Calu3 (cell line): Measurements from ENCODE around the gene ABCB9. TPM values are rescaled to one million over a fixed set of nuclear protein-coding genes. Genes with fewer than 3 reads are reported as not detected.

ENCODE experiments used
- BruUV-seq: library from RNA; stranded (reverse); fragments of 400-500 nt; replicated peaks from 2 replicates; lab custom pipeline; 2021; lab: Mats Ljungman, UMichigan
- CTCF ChIA-PET: fragments of 300-600 bp; sonication (Branson Sonifier 250); formaldehyde crosslinking; loops from one replicate; lab custom pipeline; 2022; ENCODE audit warnings: antibody characterized with exemption; lab: Charles Lee
- DNase-seq: peaks from one replicate; pipeline ENCODE4 v3.0.0; 2022
- H3K27ac Mint-ChIP-seq: one replicate; pipeline ENCODE4 v1.8.0; 2022; ENCODE audit warnings: mixed read lengths; ENCODE audit not compliant: unreplicated experiment
- H3K27me3 Mint-ChIP-seq: one replicate; pipeline ENCODE4 v1.8.0; 2022; ENCODE audit warnings: mixed read lengths; ENCODE audit not compliant: unreplicated experiment
- H3K36me3 Mint-ChIP-seq: one replicate; pipeline ENCODE4 v1.8.0; 2022; ENCODE audit warnings: mild to moderate bottlenecking, moderate library complexity, mixed read lengths; ENCODE audit not compliant: insufficient read depth, unreplicated experiment
- H3K4me1 Mint-ChIP-seq: one replicate; pipeline ENCODE4 v1.8.0; 2022; ENCODE audit warnings: mild to moderate bottlenecking, low read depth, mixed read lengths; ENCODE audit not compliant: unreplicated experiment
- H3K4me3 Mint-ChIP-seq: one replicate; pipeline ENCODE4 v1.8.0; 2022; ENCODE audit warnings: mild to moderate bottlenecking, low read depth, moderate library complexity, mixed read lengths; ENCODE audit not compliant: unreplicated experiment
- H3K9me3 Mint-ChIP-seq: one replicate; pipeline ENCODE4 v1.8.0; 2022; ENCODE audit warnings: low read depth, mixed read lengths; ENCODE audit not compliant: unreplicated experiment
- CTCF ChIP-seq: fragments of 200-600 bp; IDR thresholded peaks from one replicate; pipeline ENCODE4 v1.8.0; 2022; ENCODE audit warnings: antibody characterized with exemption; ENCODE audit not compliant: unreplicated experiment
- intact Hi-C: fragments of 100-400 bp; cut with micrococcal nuclease; formaldehyde crosslinking; loops from one replicate; pipeline ENCODE4 v1.10.0; 2022; ENCODE audit not compliant: unreplicated experiment
- total RNA-seq: library from RNA; stranded (reverse); gene quantifications from 2 replicates; pipeline ENCODE4 v1.2.3, GENCODE V29; 2022

ABCB9 gene
- total RNA-seq, 1 experiment from 2014 or later = 25.6 TPM

GRCh38 chr12:122996621-122997342 is 30.5 kb upstream of the ABCB9 start:
- H3K4me1 Mint-ChIP-seq = no peaks in the 10 kb centered on the region
- no TSS peak for BruUV-seq
- intact Hi-C loops = no loop called here
- no peaks in the 10 kb centered on the region for H3K9me3 Mint-ChIP-seq
- no peaks in the 10 kb centered on the region for H3K36me3 Mint-ChIP-seq
- no peak for DNase-seq
- CTCF ChIA-PET = no interaction called here
- no peak overlapping the region for H3K4me3 Mint-ChIP-seq
- no peaks in the 10 kb centered on the region for H3K27me3 Mint-ChIP-seq
- H3K27ac Mint-ChIP-seq = no peak overlapping the region
- TF ChIP-seq CTCF = no peak

- CTCF ChIA-PET = no interaction called here
- Mint-ChIP-seq H3K27me3 (no peaks in the 10 kb centered on the region), H3K36me3 (no peaks in the 10 kb centered on the region), H3K9me3 (no peaks in the 10 kb centered on the region), H3K27ac (no peak overlapping the region), H3K4me1 (no peaks in the 10 kb centered on the region), H3K4me3 (no peak overlapping the region)
- intact Hi-C loops = no loop called here
- no peak for DNase-seq
- TF ChIP-seq CTCF = no peak
- BruUV-seq = no TSS peak
Measured at GRCh38 chr12:122996188-122996601, 29.9 kb upstream of the ABCB9 start.

- no peak for DNase-seq
- H3K4me1 Mint-ChIP-seq = no peaks in the 10 kb centered on the region
- no TSS peak for BruUV-seq
- no peak overlapping the region for H3K27ac Mint-ChIP-seq
- no peak overlapping the region for H3K4me3 Mint-ChIP-seq
- no peaks in the 10 kb centered on the region for H3K27me3 Mint-ChIP-seq
- intact Hi-C loops = no loop called here
- CTCF ChIA-PET = no interaction called here
- H3K36me3 Mint-ChIP-seq = no peaks in the 10 kb centered on the region
- no peak for TF ChIP-seq CTCF
- H3K9me3 Mint-ChIP-seq = no peaks in the 10 kb centered on the region
Measured at GRCh38 chr12:122995503-122996187, 29.4 kb upstream of the ABCB9 start.

- Mint-ChIP-seq H3K9me3 (no peaks in the 10 kb centered on the region), H3K4me3 (no peak overlapping the region), H3K27ac (no peak overlapping the region), H3K36me3 (no peaks in the 10 kb centered on the region), H3K27me3 (no peaks in the 10 kb centered on the region), H3K4me1 (no peaks in the 10 kb centered on the region)
- intact Hi-C loops = no loop called here
- CTCF ChIA-PET = no interaction called here
- BruUV-seq = no TSS peak
- DNase-seq = no peak
- TF ChIP-seq CTCF = no peak
Measured at GRCh38 chr12:122994781-122995502, 28.7 kb upstream of the ABCB9 start.
